OCI-LY3 (cell line): ENCODE measurements around the gene ROR2.

ENCODE experiments used
- H2AFZ ChIP-seq: fragments of 200-600, 300-600 bp; shearing (Covaris generic); 2 replicates; pipeline ENCODE4 v1.6.0; 2014; ENCODE audit warnings: antibody characterized with exemption, low read depth, low read length
- H3K27ac ChIP-seq: fragments of 200-600, 300-600 bp; sonication (generic); 2 replicates; pipeline ENCODE4 v1.5.1; 2014; ENCODE audit warnings: mild to moderate bottlenecking, low read length, moderate library complexity, mixed read lengths
- H3K27me3 ChIP-seq: fragments of 200-600, 300-600 bp; sonication (generic); 2 replicates; pipeline ENCODE4 v1.6.1; 2014; ENCODE audit warnings: low read depth, low read length, mixed read lengths
- H3K36me3 ChIP-seq: fragments of 200-600, 300-600 bp; sonication (generic); replicated peaks from 2 replicates; pipeline ENCODE3; 2014; ENCODE audit warnings: low read depth, low read length, mixed read lengths
- H3K4me1 ChIP-seq: fragments of 300-600, 200-600 bp; sonication (generic); 2 replicates; pipeline ENCODE4 v1.6.1; 2014; ENCODE audit warnings: low read length, mixed read lengths
- H3K4me2 ChIP-seq: fragments of 200-600, 300-600 bp; sonication (generic); 2 replicates; pipeline ENCODE4 v1.6.1; 2014; ENCODE audit warnings: low read length, mixed read lengths
- H3K4me3 ChIP-seq: fragments of 300-600, 200-600 bp; sonication (generic); 2 replicates; pipeline ENCODE4 v1.5.1; 2014; ENCODE audit warnings: antibody characterized with exemption, mild to moderate bottlenecking, low read length, moderate library complexity
- H3K79me2 ChIP-seq: fragments of 300-600, 200-600 bp; shearing (Covaris generic); 2 replicates; pipeline ENCODE4 v1.6.1; 2014; ENCODE audit warnings: mild to moderate bottlenecking, low read length, mixed read lengths
- H3K9ac ChIP-seq: fragments of 300-600, 200-600 bp; shearing (Covaris generic); 2 replicates; pipeline ENCODE4 v1.6.0; 2014; ENCODE audit warnings: mild to moderate bottlenecking, low read length, moderate library complexity
- H3K9me3 ChIP-seq: fragments of 200-600, 300-600 bp; shearing (Covaris generic); 2 replicates; pipeline ENCODE4 v1.6.1; 2014; ENCODE audit warnings: low read length, mixed read lengths; ENCODE audit not compliant: insufficient read depth
- H4K20me1 ChIP-seq: fragments of 200-600, 300-600 bp; sonication (generic); 2 replicates; pipeline ENCODE4 v1.6.1; 2016; ENCODE audit warnings: low read length, mixed read lengths; ENCODE audit not compliant: insufficient read depth
- EZH2phosphoT487 ChIP-seq: fragments of 200-600 bp; shearing (Covaris generic); IDR thresholded peaks from 2 replicates; pipeline ENCODE4 v1.6.1; 2018; ENCODE audit warnings: antibody characterized with exemption, mixed run types, low read depth
- TF ChIP-seq, protein P1 (sequence below): fragments of 200-600, 300-600 bp; sonication (generic); IDR thresholded peaks from 2 replicates; pipeline ENCODE4 v1.5.1; 2014; ENCODE audit warnings: antibody characterized with exemption, low read length, low read depth

Gene ROR2

GRCh38 chr9:91836515-91836914, 113.5 kb downstream of the ROR2 start:
- Histone ChIP-seq H3K4me3 (no peak overlapping the region), H3K4me2 (no peak overlapping the region), H3K36me3 (no peaks in the 10 kb centered on the region), H3K27me3 (peaks cover 5% of the 10 kb centered on the region; the same call in 1 of the 2 replicates), H3K27ac (no peak overlapping the region), H4K20me1 (no peaks in the 10 kb centered on the region), H3K79me2 (no peaks in the 10 kb centered on the region), H3K4me1 (peaks cover 11% of the 10 kb centered on the region; the same call in 1 of the 2 replicates), H2AFZ (no peak overlapping the region), H3K9me3 (no peaks in the 10 kb centered on the region), H3K9ac (no peak overlapping the region)
- TF ChIP-seq, protein P1, sequence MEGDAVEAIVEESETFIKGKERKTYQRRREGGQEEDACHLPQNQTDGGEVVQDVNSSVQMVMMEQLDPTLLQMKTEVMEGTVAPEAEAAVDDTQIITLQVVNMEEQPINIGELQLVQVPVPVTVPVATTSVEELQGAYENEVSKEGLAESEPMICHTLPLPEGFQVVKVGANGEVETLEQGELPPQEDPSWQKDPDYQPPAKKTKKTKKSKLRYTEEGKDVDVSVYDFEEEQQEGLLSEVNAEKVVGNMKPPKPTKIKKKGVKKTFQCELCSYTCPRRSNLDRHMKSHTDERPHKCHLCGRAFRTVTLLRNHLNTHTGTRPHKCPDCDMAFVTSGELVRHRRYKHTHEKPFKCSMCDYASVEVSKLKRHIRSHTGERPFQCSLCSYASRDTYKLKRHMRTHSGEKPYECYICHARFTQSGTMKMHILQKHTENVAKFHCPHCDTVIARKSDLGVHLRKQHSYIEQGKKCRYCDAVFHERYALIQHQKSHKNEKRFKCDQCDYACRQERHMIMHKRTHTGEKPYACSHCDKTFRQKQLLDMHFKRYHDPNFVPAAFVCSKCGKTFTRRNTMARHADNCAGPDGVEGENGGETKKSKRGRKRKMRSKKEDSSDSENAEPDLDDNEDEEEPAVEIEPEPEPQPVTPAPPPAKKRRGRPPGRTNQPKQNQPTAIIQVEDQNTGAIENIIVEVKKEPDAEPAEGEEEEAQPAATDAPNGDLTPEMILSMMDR: no peak
- TF ChIP-seq EZH2phosphoT487: no peak

DNA sequence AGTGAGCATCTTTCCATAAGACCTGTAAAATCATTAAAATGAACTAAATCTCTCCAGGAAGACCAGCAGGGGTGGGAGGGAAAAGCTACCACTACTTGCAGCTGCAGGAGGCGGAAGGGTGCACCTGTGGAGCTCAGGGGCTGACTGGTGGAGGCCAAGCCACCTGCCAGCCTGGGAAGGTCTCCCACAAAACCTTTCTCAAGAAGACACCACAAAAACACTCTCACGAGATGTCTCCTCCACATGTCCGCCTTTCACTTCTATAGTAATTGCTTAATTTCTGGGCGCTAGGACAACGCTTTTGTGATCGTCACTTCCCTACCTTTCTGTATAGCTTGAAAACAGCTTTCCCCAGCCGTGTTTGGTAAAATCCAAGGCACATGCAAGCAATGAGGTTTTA, 114.4 kb downstream of the ROR2 start:
- Histone ChIP-seq H3K4me3 (no peak overlapping the region), H2AFZ (no peak overlapping the region), H3K27ac (no peak overlapping the region), H3K9me3 (no peaks in the 10 kb centered on the region), H3K4me1 (peaks cover 11% of the 10 kb centered on the region; the same call in 1 of the 2 replicates), H3K27me3 (no peaks in the 10 kb centered on the region), H3K9ac (no peak overlapping the region), H4K20me1 (no peaks in the 10 kb centered on the region), H3K79me2 (no peaks in the 10 kb centered on the region), H3K4me2 (no peak overlapping the region), H3K36me3 (no peaks in the 10 kb centered on the region)
- TF ChIP-seq, protein P1: no peak
- TF ChIP-seq EZH2phosphoT487: no peak

GRCh38 chr9:91835216-91835615, 114.8 kb downstream of the ROR2 start:
- H3K4me1 ChIP-seq: peaks cover 9% of the 10 kb centered on the region; the same call in 1 of the 2 replicates
- no peak overlapping the region for H2AFZ ChIP-seq
- no peaks in the 10 kb centered on the region for H3K79me2 ChIP-seq
- TF ChIP-seq, protein P1: no peak
- TF ChIP-seq EZH2phosphoT487: no peak
- no peak overlapping the region for H3K9ac ChIP-seq
- H3K36me3 ChIP-seq: no peaks in the 10 kb centered on the region
- no peak overlapping the region for H3K27ac ChIP-seq
- no peaks in the 10 kb centered on the region for H3K9me3 ChIP-seq
- no peak overlapping the region for H3K4me3 ChIP-seq
- no peaks in the 10 kb centered on the region for H3K27me3 ChIP-seq
- H3K4me2 ChIP-seq: no peak overlapping the region
- no peaks in the 10 kb centered on the region for H4K20me1 ChIP-seq

GRCh38 chr9:91834740-91835139, 115.3 kb downstream of the ROR2 start:
- Histone ChIP-seq H3K9me3 (no peaks in the 10 kb centered on the region), H3K4me3 (no peak overlapping the region), H3K9ac (no peak overlapping the region), H3K36me3 (no peaks in the 10 kb centered on the region), H2AFZ (no peak overlapping the region), H3K27ac (no peak overlapping the region), H4K20me1 (no peaks in the 10 kb centered on the region), H3K4me2 (no peak overlapping the region), H3K27me3 (no peaks in the 10 kb centered on the region), H3K4me1 (peaks cover 4% of the 10 kb centered on the region; the same call in 1 of the 2 replicates), H3K79me2 (no peaks in the 10 kb centered on the region)
- TF ChIP-seq, protein P1: no peak
- no peak for TF ChIP-seq EZH2phosphoT487
